GM12891 (cell line): ENCODE data around the gene PARP4.
"Not testable (repeated sequence)": the region's sequence is repeated elsewhere in the genome, so short reads cannot be mapped to it uniquely, and the experiment has no call there.

Experiments used
- PAX5 ChIP-seq: IDR thresholded peaks from 2 replicates; pipeline ENCODE4 v1.6.1; 2011; ENCODE audit warnings: low read length, moderate library complexity, mild to moderate bottlenecking; ENCODE audit not compliant: insufficient read depth, severe bottlenecking
- POLR2A ChIP-seq: IDR thresholded peaks from 2 replicates; pipeline ENCODE4 v1.6.1; 2011; ENCODE audit warnings: low read depth, low read length, control low read depth
- POLR2AphosphoS5 ChIP-seq: IDR thresholded peaks from 2 replicates; pipeline ENCODE4 v1.6.1; 2011; ENCODE audit warnings: low read depth, low read length, control low read depth
- POU2F2 ChIP-seq: IDR thresholded peaks from 2 replicates; pipeline ENCODE4 v1.6.1; 2011; ENCODE audit warnings: low read depth, mild to moderate bottlenecking, control low read depth, low read length, moderate library complexity
- SPI1 ChIP-seq: IDR thresholded peaks from 2 replicates; pipeline ENCODE4 v1.6.1; 2011; ENCODE audit warnings: low read depth, low read length, control low read depth
- TAF1 ChIP-seq: IDR thresholded peaks from 2 replicates; pipeline ENCODE4 v1.6.1; 2011; ENCODE audit warnings: low read depth, low read length, control low read depth

- TF ChIP-seq POLR2A, POLR2AphosphoS5, SPI1, POU2F2, TAF1, PAX5: not testable (repeated sequence)
These were observed 132.4 kb downstream of the PARP4 start for GRCh38 chr13:24380227-24380626.
